Skeletal muscle tissue (tissue), 4 donors: ENCODE data around the gene IFIT5. TPM values are rescaled to one million over a fixed set of nuclear protein-coding genes. Genes with fewer than 3 reads are reported as not detected.
"Not testable (repeated sequence)": the region's sequence is repeated elsewhere in the genome, so short reads cannot be mapped to it uniquely, and the experiment has no call there.

Experiments
- H3K27ac ChIP-seq: one replicate; pipeline ENCODE4 v1.7.0; 2013; ENCODE audit warnings: mild to moderate bottlenecking, low read depth, low read length, inconsistent platforms
- H3K27me3 ChIP-seq, 3 donors: one replicate each; pipeline ENCODE4 v1.7.0; 2013; ENCODE audit warnings: low read length in 3 of 3; ENCODE audit not compliant: control insufficient read depth in 3 of 3, insufficient read depth in 3 of 3
- H3K36me3 ChIP-seq, 3 donors: one replicate each; pipeline ENCODE4 v1.7.0; 2013; ENCODE audit warnings: low read length in 3 of 3; ENCODE audit not compliant: control insufficient read depth in 3 of 3, insufficient read depth in 3 of 3
- H3K4me1 ChIP-seq, 3 donors: one replicate each; pipeline ENCODE4 v1.7.0; 2013; ENCODE audit warnings: low read length in 3 of 3, mild to moderate bottlenecking in 3 of 3; ENCODE audit not compliant: control insufficient read depth in 3 of 3, insufficient read depth in 3 of 3
- H3K4me3 ChIP-seq, 3 donors: one replicate each; pipeline ENCODE4 v1.7.0; 2013; ENCODE audit warnings: low read length in 3 of 3
- H3K9ac ChIP-seq, 3 donors: one replicate each; pipeline ENCODE4 v1.7.0; 2013; ENCODE audit warnings: low read length in 3 of 3, mild to moderate bottlenecking in 3 of 3, moderate library complexity in 2 of 3, low read depth in 1 of 3
- H3K9me3 ChIP-seq, 3 donors: one replicate each; pipeline ENCODE4 v1.7.0; 2013; ENCODE audit warnings: low read length in 3 of 3; ENCODE audit not compliant: control insufficient read depth in 3 of 3
- total RNA-seq: library from RNA; depleted of rRNA; stranded (reverse); fragments of >200 nt; gene quantifications from one replicate; pipeline ENCODE4 v1.2.3, GENCODE V29; 2014
- donor health status: Osteomylitis.

Gene IFIT5
- total RNA-seq, 1 donor from 2014 or later = 9.9 TPM

DNA sequence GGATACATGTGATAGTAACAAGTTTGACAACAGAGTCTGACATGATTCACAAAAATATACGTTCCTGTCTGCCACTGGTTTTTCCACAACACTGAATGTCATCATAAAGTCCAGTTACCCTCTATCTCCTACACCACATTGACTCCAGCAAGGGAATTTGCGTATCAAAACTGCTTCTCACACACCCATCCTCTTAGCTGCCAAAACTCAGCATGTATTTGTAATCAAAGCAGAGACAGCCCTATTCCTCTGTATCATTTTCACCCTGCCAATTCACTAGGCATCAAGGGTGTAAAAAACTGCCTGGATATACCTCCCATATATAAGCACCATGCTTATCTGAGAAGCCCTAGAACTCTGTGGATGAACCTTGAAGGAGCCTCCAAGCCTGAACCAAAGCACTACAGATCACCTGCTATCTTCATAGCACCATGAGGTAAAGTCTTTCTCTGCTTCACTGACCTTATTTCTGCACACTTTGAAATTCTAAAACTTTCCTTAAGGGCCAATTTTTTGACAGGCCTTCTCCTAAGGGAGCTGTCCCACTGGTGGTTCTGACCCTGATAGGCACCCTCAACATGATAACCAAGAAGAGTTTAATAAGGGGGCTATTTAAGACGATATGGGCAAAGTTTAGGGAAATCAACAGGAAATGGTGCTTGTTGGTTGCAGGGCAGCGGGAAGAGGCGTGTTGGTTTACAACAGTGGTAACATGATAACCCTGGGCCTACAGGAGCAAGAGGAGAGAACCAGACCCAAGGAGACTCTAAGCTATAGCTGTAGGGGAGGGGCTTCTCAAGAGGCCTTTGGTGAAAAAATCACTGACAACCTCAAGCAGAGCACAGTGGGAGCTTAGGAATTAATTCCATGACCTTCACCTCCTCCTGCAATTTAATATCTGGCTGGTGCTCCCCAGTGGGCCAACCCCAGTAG is 36.4 kb upstream of the IFIT5 start, which contains the start of gene IFIT1B:
Gene IFIT1B, plus strand, starts transcription at position 352 of the 933 bp plus-strand sequence. Its CDS starts 80 bp downstream, at position 432.
- H3K27me3 ChIP-seq = no peaks in the 10 kb centered on the region
- no peaks in the 10 kb centered on the region for H3K36me3 ChIP-seq
- H3K9me3 ChIP-seq = no peaks in the 10 kb centered on the region
- peaks cover 17 to 20% (median 20%) of the 10 kb centered on the region in 3 donors for H3K4me1 ChIP-seq
- no peak within 1 kb of the TSS for H3K4me3 ChIP-seq
- H3K9ac ChIP-seq = no peak within 1 kb of the TSS
- no peak within 1 kb of the TSS for H3K27ac ChIP-seq

GRCh38 chr10:89379103-89379502 is 35.3 kb upstream of the IFIT5 start:
- Histone ChIP-seq H3K4me1 (peaks cover 10 to 11% (median 11%) of the 10 kb centered on the region in 3 donors), H3K27me3 (no peaks in the 10 kb centered on the region), H3K36me3 (no peaks in the 10 kb centered on the region), H3K9ac (no peak overlapping the region), H3K4me3 (no peak overlapping the region), H3K9me3 (no peaks in the 10 kb centered on the region), H3K27ac (no peak overlapping the region)

- no peaks in the 10 kb centered on the region for H3K36me3 ChIP-seq
- H3K9me3 ChIP-seq = no peaks in the 10 kb centered on the region
- no peak overlapping the region for H3K27ac ChIP-seq
- no peaks in the 10 kb centered on the region for H3K27me3 ChIP-seq
- H3K4me1 ChIP-seq = no peaks in the 10 kb centered on the region
- no peak overlapping the region for H3K9ac ChIP-seq
- H3K4me3 ChIP-seq = no peak overlapping the region
These were observed 31.6 kb upstream of the IFIT5 start for GRCh38 chr10:89382757-89383156.

DNA sequence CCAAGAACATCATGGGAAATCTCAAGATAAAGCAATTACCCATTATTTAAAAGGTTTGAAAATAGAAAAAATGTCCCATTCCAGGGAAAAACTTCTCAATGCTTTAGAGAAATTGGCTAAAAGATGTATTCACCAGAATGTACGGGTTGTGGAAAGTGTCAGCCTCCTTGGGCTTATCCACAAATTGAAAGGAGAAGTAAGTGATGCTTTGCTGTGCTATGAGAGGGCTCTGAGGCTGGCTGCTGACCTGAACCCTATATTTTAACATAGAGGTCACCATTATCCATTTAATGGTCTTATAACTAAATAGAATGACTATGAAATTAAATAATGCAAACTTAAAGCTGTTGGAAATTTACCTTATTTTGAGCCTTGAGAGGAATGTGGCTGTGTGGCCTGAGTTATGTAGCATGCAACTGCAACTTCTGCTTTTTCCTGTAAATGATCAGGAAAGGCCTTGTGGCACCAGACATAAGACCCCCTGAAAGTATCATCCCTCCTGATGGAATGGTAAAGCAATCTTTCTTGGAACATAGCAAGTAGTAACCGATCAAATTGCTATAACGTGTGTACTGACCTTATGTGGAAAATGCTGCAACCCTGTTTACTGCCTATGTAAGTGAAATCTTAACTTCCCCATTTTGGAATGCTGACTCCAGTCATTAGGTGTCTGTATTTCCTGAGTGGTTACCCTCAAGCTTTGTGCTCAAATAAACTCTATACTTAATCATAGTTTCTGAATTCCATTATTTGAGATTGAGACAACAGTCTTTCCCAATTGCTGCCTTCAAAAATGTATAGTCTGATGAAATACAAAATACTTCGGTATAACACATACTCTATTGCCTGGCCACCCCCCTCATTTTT is 29.7 kb upstream of the IFIT5 start:
- Histone ChIP-seq H3K27ac (peak overlapping the region; percentile 47), H3K4me1 (no peaks in the 10 kb centered on the region), H3K9me3 (no peaks in the 10 kb centered on the region), H3K27me3 (no peaks in the 10 kb centered on the region), H3K9ac (no peak overlapping the region), H3K4me3 (no peak overlapping the region), H3K36me3 (no peaks in the 10 kb centered on the region)

DNA sequence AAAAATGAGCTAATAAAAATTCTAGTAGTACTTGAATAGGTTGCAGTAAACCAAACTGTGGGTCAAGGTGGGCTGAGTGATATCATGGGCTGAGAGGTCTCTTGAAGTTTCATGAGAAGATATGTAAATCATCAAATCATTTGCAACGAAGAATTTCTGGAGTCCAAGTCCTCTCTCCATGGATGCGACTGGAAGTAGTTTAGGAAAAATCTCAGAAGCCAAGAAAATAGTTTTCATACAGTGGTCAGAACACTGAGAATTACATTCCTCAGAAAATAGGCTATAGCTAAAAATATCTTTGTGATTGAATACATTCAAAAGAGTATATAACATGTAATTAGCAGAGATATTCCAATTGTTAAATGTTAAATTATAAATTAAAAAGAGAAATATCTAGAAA is 25.6 kb upstream of the IFIT5 start:
- no peak overlapping the region for H3K4me3 ChIP-seq
- H3K27ac ChIP-seq = no peak overlapping the region
- no peaks in the 10 kb centered on the region for H3K27me3 ChIP-seq
- H3K36me3 ChIP-seq = no peaks in the 10 kb centered on the region
- H3K4me1 ChIP-seq = peaks cover 9 to 25% (median 17%) of the 10 kb centered on the region in 3 donors
- H3K9me3 ChIP-seq = no peaks in the 10 kb centered on the region
- no peak overlapping the region for H3K9ac ChIP-seq

DNA sequence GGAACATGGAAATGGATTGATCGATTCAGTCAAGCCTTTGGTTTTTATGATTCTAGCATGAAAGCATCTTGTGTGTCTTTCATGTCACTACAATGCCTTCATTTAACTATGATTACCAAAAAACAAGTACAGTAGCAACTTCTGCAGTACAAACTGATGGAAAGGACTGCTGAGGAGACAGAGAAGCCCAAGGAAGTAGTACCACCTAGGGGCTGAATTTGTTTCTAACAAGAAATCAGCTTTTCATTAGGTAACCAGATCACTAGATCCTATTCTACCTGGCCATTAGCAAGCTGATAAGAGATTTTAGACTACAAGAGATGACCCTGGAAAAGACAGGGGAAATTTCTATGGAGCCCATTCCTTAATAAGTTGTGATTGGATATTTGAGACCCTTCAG is 25.1 kb upstream of the IFIT5 start:
- peaks cover 12 to 29% (median 22%) of the 10 kb centered on the region in 3 donors for H3K4me1 ChIP-seq
- H3K36me3 ChIP-seq = no peaks in the 10 kb centered on the region
- H3K4me3 ChIP-seq = no peak overlapping the region
- no peaks in the 10 kb centered on the region for H3K27me3 ChIP-seq
- no peak overlapping the region for H3K27ac ChIP-seq
- no peaks in the 10 kb centered on the region for H3K9me3 ChIP-seq
- H3K9ac ChIP-seq = no peak overlapping the region

GRCh38 chr10:89390476-89391225 is 23.7 kb upstream of the IFIT5 start:
- Histone ChIP-seq H3K9ac (no peak overlapping the region), H3K4me3 (no peak overlapping the region), H3K9me3 (no peaks in the 10 kb centered on the region), H3K27me3 (no peaks in the 10 kb centered on the region), H3K27ac (no peak overlapping the region), H3K4me1 (peaks cover 14 to 34% (median 26%) of the 10 kb centered on the region in 3 donors), H3K36me3 (no peaks in the 10 kb centered on the region)

DNA sequence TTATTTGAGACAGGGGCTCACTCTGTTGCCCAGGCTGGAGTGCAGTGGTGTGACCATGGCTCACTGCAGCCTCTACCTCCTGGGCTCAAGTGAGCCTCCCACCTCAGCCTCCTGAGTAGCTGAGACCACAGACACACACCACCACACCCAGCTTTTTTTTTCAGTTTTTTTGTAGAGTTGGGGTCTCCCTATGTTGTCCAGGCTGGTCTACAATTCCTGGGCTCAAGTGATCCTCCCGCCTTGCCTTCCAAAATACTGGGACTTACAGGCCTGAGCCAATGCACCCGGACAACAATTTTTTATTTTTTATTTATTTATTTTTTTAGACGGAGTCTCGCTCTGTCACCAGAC is 23.2 kb upstream of the IFIT5 start:
- H3K4me1 ChIP-seq = peaks cover 14 to 34% (median 26%) of the 10 kb centered on the region in 3 donors
- H3K36me3 ChIP-seq, H3K27ac ChIP-seq, H3K9ac ChIP-seq, H3K27me3 ChIP-seq, H3K9me3 ChIP-seq, H3K4me3 ChIP-seq: not testable (repeated sequence)

DNA sequence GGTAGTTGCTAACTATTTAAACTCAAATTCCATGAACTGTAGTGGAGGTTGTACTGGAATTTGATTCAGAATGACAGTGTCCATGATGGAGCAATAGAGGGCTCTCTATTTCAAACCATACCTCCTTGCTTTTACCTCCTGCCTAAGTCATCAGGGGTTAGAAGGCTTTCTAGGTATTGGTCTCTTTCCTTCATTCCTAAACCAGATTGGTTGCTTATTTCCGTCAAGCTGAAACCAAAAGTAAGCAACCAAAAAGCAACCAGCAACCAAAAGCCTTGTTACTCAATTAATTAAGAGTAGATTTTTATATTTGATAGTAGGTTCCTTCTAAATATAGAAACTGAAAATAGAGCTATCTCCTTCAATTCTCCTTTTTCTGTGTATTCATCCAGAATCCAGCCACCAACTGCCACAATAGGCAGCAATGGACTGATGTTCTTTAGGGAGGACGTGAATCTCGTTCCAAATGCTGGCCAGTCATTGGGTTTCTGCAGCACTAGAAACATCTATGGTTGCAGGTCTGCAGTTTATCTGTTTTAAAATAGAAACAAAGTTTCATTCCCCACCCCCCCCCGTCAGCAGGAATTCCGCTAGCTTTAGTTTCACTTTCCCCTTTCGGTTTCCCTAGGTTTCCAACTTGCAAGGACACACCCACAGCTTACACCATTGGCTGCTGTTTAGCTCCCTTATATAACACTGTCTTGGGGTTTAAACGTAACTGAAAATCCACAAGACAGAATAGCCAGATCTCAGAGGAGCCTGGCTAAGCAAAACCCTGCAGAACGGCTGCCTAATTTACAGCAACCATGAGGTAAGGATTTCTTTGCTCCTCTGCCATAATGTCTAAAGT is 22.2 kb upstream of the IFIT5 start, which contains the start of gene IFIT1:
Gene IFIT1, plus strand, starts transcription at position 717 of the 850 bp plus-strand sequence. Its CDS starts 90 bp downstream, at position 807.
- peak within 1 kb of the TSS; percentile 73 to 92 (median 76) for H3K4me3 ChIP-seq
- peak within 1 kb of the TSS; percentile 75 for H3K27ac ChIP-seq
- H3K36me3 ChIP-seq = no peaks in the 10 kb centered on the region
- peak within 1 kb of the TSS; percentile 73 to 80 (median 79) for H3K9ac ChIP-seq
- peaks cover 14 to 37% (median 26%) of the 10 kb centered on the region in 3 donors for H3K4me1 ChIP-seq
- H3K9me3 ChIP-seq = no peaks in the 10 kb centered on the region
- H3K27me3 ChIP-seq = no peaks in the 10 kb centered on the region
